GM19023 (cell line): ENCODE results near the gene AJM1.
"Not testable (repeated sequence)": the region's sequence is repeated elsewhere in the genome, so short reads cannot be mapped to it uniquely, and the experiment has no call there.

Experiments used
- ATAC-seq: cut with Tn5 transposase; IDR thresholded peaks from one replicate; pipeline ENCODE4 v1.9.1; 2021; ENCODE audit warnings: mild to moderate bottlenecking, moderate library complexity; ENCODE audit not compliant: unreplicated experiment

The AJM1 gene

DNA sequence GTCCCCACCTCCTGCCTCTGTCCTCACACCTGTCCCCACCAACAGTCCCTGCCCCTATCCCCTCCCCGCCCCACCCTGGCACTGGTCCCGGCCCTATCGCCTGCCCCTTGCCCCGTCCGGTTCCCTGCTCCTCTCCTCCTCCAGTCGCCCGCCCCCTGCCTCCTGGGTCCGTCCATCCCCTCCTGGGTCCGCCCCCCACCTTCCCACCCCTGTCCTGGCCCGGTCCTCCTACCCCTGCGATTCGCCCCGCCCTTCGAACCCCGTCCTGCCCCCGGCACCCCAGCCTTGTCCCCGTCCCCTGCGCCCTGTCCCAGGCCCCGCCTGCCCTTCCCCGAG is 23.5 kb downstream of the AJM1 start:
- ATAC-seq, result no peak

DNA sequence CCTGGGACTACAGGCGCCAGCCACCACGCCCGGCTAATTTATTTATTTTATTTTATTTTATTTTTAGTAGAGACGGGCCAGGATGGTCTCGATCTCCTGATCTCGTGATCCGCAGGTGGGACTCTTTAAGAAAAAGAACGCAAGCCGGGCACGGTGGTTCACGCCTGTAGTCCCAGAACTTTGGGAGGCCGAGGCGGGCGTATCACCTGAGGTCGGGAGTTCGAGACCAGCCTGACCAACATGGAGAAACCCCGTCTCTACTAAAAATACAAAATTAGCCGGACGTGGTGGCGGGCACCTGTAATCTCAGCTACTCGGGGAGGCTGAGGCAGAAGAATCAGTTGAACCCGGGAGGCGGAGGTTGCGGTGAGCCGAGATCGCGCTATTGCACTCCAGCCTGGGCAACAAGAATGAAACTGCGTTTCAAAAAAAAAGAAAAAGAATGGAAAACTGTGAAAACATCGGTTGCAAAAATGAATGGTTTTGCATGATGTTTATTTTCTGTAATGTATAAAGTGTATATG is 24.7 kb downstream of the AJM1 start:
- ATAC-seq, result not testable (repeated sequence)

- no peak for ATAC-seq
Observed at GRCh38 chr9:136867480-136867879, 25.2 kb downstream of the AJM1 start.

GRCh38 chr9:136867917-136868316 is 25.6 kb downstream of the AJM1 start:
- ATAC-seq, result no peak

DNA sequence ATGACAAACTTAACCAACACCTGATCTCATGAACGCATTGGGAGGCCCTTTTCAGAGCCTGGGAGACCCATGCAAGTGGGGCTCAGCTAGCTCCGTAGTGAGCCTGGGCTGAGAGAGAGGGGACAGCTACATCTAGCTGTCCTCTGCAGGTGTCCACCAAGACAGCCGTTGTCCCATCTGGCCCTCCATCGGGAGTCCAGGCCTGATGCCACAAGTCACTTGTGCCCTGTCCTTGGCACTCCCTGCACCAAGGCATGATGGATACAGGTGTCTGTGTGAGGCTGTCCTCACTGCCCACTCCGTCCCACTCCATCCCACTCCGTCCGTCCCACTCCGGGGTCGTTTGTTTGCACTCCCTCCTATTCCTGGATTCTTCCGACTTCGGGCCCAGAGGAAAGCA is 26.4 kb downstream of the AJM1 start:
- ATAC-seq, result no peak

DNA sequence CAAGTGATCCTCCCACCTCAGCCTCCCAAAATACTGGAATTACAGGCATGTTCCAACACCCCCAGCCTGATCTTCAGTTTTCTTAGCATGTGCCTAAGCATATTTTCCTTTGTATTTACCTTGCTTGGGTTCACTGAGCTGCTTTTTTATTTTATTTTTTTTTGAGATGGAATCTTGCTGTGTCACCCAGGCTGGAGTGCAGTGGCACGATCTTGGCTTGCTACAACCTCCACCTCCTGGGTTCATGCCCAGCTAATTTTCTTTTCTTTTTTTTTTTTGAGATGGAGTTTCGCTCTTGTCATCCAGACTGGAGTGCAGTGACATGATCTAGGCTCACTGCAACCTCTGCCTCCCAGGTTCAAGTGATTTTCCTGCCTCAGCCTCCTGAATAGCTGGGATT is 27.3 kb downstream of the AJM1 start:
- not testable (repeated sequence) for ATAC-seq

DNA sequence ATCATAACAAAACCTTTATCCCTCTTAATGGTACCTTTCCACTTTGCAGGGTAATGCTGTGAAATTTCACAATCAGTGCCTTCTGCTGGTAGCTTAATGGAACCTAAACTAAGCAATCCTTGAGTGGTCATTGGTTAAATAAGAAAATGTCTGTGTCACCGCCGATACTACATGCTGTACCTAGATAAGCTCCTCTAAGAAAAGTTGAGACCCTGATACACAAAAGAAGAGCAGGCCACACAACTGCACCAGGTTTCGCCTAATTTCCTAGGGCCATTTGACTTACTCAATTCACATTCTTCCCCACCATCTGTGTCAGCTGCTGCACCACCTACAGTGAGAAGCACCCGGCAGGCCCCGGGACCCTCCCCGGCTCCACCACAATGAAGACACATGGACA is 32.9 kb downstream of the AJM1 start:
- no peak for ATAC-seq

DNA sequence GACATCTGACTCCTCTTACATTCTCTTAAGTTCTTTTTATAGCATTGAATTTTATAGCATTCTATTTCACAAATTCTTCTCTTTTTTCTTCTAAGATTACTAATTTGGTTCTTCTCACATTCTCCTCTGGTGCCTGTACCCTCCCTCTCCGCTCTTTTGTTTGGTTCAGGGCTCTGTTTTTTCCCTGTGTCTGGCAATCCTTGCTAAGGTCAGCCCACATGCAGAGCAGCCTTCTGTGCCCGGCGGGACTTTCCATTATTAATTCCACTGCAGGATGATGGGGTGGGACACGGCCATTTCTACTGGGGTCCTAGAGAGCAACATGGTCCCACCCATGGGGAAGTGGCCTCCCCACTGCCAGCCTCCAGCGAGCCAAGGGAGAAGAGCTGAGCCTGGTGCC is 34.2 kb downstream of the AJM1 start:
- ATAC-seq, result no peak

- ATAC-seq, result no peak
Observed at GRCh38 chr9:136880651-136881050, 38.4 kb downstream of the AJM1 start.

DNA sequence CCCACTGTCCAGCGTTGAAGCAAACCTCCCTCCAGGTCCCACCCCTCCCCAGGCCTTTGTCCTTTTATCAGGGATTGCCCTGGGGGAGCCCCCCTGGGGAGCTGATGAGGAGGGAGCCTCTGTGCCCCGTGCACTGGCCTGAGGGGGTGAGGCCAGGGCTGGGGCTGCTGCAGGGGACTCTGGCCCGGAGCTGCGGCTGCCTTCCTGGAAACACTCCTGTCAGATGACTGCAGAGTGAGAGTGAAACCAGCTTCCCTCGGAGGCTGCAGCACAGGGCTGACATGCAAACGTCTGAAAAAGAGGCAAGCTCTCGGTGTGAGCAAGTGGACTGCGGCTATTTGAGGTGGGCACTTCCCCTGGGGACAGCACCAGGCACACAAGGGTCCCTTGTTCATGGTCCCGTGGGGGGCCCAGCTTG is 39.4 kb downstream of the AJM1 start:
- no peak for ATAC-seq

- ATAC-seq, result peak; percentile 37
Observed at GRCh38 chr9:136882109-136882946, 40.0 kb downstream of the AJM1 start.

DNA sequence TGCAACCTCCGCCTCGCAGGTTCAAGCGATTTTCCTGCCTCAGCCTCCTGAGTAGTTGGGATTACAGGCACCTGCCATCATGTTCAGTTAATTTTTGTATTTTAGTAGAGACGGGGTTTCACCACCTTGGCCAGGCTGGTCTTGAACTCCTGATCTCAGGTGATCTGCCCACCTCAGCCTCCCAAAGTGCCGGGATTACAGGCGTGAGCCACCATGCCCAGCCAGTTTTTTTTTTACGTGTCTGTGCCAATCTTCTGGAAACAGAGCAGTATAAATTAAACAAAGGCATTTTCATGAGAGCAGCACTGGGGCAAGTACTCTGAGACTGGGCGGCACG is 40.6 kb downstream of the AJM1 start:
- ATAC-seq, result not testable (repeated sequence)

DNA sequence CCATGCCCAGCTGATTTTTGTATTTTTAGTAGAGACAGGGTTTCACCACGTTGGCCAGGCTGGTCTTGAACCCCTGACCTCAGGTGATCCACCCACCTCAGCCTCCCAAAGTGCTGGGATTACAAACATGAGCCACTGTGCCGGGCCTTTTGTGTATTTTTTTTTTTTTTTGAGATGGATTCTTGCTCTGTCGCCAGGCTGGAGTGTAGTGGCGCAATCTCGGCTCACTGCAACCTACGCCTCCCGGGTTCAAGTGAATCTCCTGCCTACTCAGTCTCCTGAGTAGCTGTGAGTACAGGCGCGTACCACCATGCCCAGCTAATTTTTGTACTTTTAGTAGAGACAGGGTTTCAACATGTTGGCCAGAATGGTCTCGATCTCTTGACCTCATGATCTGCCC is 41.4 kb downstream of the AJM1 start:
- ATAC-seq, result not testable (repeated sequence)

DNA sequence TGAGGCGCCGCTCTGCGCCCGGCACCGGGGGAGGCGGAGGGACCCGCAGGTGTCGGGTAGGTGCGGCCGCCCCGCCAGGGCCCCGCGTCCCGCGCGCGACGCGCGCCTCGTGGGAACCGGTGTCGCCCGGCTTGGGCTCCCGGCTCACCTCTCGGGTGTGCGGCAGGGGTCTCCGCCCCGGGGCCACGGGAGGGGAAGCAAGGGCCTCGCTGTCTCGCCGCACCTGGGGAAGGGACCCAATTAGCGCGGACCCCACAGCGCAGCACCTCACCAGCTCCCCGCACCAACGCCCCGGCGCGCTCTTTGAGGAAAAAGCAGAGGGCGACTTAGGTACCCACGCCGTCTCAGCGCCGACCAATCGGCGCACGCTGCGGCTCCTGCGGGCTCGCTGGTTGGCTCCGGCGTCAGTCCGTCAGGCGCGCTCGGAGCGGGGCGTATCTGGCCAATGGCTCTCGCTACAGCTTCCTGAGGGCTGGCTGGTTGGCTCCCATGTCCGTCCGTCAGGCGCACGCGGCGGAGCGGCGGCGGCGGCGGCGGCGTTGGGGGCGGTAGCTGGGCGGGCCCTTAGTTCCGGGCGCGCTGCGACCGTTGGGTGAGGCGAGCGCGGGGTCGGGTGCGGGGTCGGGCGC is 43.8 kb downstream of the AJM1 start, which contains the start of gene TRAF2:
Gene TRAF2 (plus strand): TSS at position 567 of the 629 bp plus-strand sequence. CDS start 12,225 bp downstream, outside the sequence.
- peak; percentile 80 for ATAC-seq

- ATAC-seq, result peak; percentile 15
Observed at GRCh38 chr9:136886610-136887597, 44.6 kb downstream of the AJM1 start.

DNA sequence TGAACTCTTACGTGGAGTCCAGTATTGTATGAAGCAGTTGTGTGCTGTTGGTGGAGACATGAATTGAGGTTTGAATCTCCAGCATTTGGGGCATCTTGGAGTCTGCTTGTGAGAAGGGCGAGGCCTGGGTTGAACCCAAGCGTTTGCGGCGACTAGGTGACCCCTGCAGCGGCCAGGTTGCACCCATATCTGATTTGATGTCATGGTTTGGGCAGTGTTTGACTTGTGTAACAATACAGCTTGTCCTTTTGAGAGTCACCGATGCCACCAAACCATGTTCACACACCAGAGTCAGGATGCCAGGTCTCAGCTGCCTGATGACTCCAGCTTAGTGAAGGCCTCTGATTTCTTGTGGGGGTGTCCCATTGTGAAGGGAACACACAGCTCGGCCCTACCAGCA is 46.2 kb downstream of the AJM1 start:
- no peak for ATAC-seq

GRCh38 chr9:136889858-136890257 is 47.6 kb downstream of the AJM1 start:
- ATAC-seq, result no peak

- no peak for ATAC-seq
Observed at GRCh38 chr9:136890661-136891060, 48.4 kb downstream of the AJM1 start.
